Lung (tissue), 12 donors: ENCODE data around the gene GREM2. TPM values are rescaled to one million over a fixed set of nuclear protein-coding genes. Genes with fewer than 3 reads are reported as not detected.

ENCODE experiments used
- ATAC-seq: fragments of 200-7000 bp; cut with Tn5 transposase; one replicate; pipeline ENCODE4 v1.9.1; 2020; ENCODE audit warnings: moderate number of reproducible peaks; ENCODE audit not compliant: insufficient read depth, low FRiP score
- DNase-seq, 3 donors: peaks; one replicate each; pipeline ENCODE4 v3.0.0-alpha.2; 2013 to 2017
- H3K27ac ChIP-seq, 2 donors: one replicate each; pipeline ENCODE4 v1.5.1; 2013; ENCODE audit warnings: mild to moderate bottlenecking in 2 of 2, moderate library complexity in 2 of 2, control low read depth in 1 of 2, inconsistent platforms in 1 of 2, low read depth in 1 of 2, low read length in 1 of 2
- H3K27me3 ChIP-seq, 3 donors: one replicate each; pipeline ENCODE4 v1.5.1; 2013; ENCODE audit warnings: low read length in 2 of 3; ENCODE audit not compliant: control insufficient read depth in 3 of 3, insufficient read depth in 3 of 3
- H3K36me3 ChIP-seq, 4 donors: one replicate each; pipeline ENCODE4 v1.5.1; 2013; ENCODE audit warnings: low read length in 4 of 4, mild to moderate bottlenecking in 1 of 4, moderate library complexity in 1 of 4; ENCODE audit not compliant: control insufficient read depth in 4 of 4, insufficient read depth in 4 of 4
- H3K4me1 ChIP-seq, 5 donors: one replicate each; pipeline ENCODE4 v1.5.1; 2013; ENCODE audit warnings: low read length in 5 of 5, mild to moderate bottlenecking in 2 of 5, moderate library complexity in 1 of 5; ENCODE audit not compliant: control insufficient read depth in 5 of 5, insufficient read depth in 5 of 5
- H3K4me3 ChIP-seq: one replicate; pipeline ENCODE4 v1.5.1; 2013; ENCODE audit warnings: mild to moderate bottlenecking, control low read depth, moderate library complexity
- H3K9ac ChIP-seq, 2 donors: one replicate each; pipeline ENCODE4 v1.5.1; 2013; ENCODE audit warnings: low read length in 2 of 2, control low read depth in 1 of 2; ENCODE audit not compliant: insufficient read depth in 1 of 2
- H3K9me3 ChIP-seq, 4 donors: one replicate each; pipeline ENCODE4 v1.5.1; 2013; ENCODE audit warnings: low read length in 3 of 4, mild to moderate bottlenecking in 1 of 4, moderate library complexity in 1 of 4; ENCODE audit not compliant: control insufficient read depth in 4 of 4, insufficient read depth in 3 of 4
- WGBS, 2 donors: extraction: QIAGEN DNeasy Blood & Tissue Kit; methylation state at CpG; one replicate each; pipeline ENCODE4 v1.1.7; 2013; 5-methylcytosine and 5-hydroxymethylcytosine counted together
- polyA plus RNA-seq, 2 donors: library from polyadenylated mRNA; stranded (reverse); fragments of 200-250 nt; gene quantifications; one replicate each; pipeline ENCODE4 v1.2.1, GENCODE V29; 2013
- total RNA-seq, 2 donors: library from RNA; depleted of rRNA in 1 of 2; stranded (reverse); fragments of >200 nt in 1 of 2; gene quantifications; one replicate each; pipeline ENCODE4 v1.2.1, GENCODE V29; 2014 to 2021
- TF ChIP-seq, protein P1 (sequence below): IDR thresholded peaks from 2 replicates; pipeline ENCODE4 v1.5.1; 2012; ENCODE audit warnings: mild to moderate bottlenecking; ENCODE audit errors: control extremely low read depth, extremely low read depth
- donor health status: control.
- donor health status: control.
- donor health status: Bipolar disorder and iron deficiency.
- donor health status: healthy.
- donor health status: DM: yes; HTN: yes; CAD: no.

GREM2 gene
- total and polyA plus RNA-seq, 4 donors: 0.47 to 8.8 (median 0.76) TPM

DNA sequence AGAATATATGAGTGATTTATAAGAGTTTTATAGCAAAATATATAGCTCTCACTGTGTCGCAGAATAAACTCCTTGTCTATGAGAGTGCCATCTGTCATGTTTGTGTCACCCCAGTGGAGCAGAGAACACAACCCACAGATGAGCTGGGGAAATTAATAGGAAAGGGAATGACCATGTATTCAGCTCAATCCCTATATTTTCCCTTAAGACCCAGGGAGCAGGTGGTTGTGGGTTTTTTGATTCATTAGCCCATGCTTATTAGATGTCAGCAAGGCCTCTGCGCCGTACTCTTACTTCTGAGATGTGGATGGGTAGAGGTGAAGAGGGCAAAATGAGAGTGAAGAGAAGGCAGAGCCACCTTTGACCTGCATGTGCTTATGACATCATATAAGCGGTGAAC lies 4.1 kb upstream of the GREM2 start:
- no peak for DNase-seq
- WGBS, 2 donors: 86 to 88% methylated on average over 4 of the region's 4 CpGs
- Histone ChIP-seq H3K4me3 (no peak overlapping the region), H3K36me3 (no peaks in the 10 kb centered on the region), H3K9ac (no peak overlapping the region), H3K27ac (no peak overlapping the region), H3K4me1 (peaks cover 0 to 5% (median 0%) of the 10 kb centered on the region in 5 donors), H3K27me3 (peaks cover 0 to 15% (median 11%) of the 10 kb centered on the region in 3 donors), H3K9me3 (no peaks in the 10 kb centered on the region)
- ATAC-seq: no peak
- TF ChIP-seq, protein P1, sequence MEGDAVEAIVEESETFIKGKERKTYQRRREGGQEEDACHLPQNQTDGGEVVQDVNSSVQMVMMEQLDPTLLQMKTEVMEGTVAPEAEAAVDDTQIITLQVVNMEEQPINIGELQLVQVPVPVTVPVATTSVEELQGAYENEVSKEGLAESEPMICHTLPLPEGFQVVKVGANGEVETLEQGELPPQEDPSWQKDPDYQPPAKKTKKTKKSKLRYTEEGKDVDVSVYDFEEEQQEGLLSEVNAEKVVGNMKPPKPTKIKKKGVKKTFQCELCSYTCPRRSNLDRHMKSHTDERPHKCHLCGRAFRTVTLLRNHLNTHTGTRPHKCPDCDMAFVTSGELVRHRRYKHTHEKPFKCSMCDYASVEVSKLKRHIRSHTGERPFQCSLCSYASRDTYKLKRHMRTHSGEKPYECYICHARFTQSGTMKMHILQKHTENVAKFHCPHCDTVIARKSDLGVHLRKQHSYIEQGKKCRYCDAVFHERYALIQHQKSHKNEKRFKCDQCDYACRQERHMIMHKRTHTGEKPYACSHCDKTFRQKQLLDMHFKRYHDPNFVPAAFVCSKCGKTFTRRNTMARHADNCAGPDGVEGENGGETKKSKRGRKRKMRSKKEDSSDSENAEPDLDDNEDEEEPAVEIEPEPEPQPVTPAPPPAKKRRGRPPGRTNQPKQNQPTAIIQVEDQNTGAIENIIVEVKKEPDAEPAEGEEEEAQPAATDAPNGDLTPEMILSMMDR: no peak

DNA sequence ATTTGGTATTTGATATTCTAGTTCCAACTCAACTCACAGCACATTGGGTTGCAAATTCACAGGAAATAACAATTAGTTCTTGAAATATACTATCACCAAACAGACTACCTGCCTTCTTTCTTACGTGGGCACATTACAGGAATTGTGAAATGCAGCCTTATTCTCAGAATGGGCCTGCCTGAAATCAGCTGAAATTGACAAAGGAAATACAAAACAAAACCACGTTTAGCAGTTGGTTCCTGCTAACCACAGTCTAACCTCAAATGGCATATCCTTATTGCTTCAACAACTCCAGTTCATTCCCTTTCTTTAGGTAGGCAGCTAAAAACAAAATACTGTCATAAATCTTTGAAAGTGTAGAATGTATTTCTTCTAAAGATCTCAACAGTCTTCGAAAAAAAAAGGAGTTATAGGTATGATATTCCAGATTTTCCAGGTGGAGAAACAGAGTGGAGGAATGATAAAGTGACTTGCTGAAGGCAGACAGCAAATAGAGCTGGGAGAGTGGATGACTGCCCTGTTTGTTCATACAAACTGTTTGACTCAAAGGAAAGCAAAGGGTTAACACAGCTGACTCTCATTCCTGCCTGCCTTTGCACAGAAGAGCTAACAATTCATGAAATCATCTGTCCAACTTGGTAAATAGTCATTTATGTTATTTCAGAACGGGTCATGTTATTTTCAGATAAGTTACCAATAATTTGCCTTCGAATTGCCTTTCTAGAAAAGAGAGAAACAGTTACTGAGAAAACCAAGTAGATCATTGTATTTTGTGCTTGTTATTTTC lies 1.6 kb upstream of the GREM2 start:
- Histone ChIP-seq H3K27ac (no peak overlapping the region), H3K9me3 (peaks cover 0 to 1% (median 0%) of the 10 kb centered on the region in 4 donors), H3K4me3 (no peak overlapping the region), H3K9ac (no peak overlapping the region), H3K27me3 (peaks cover 0 to 28% (median 18%) of the 10 kb centered on the region in 3 donors), H3K4me1 (peaks cover 0 to 2% (median 0%) of the 10 kb centered on the region in 5 donors), H3K36me3 (no peaks in the 10 kb centered on the region)
- ATAC-seq: no peak
- TF ChIP-seq, protein P1: no peak
- no peak for DNase-seq
- 33 to 40% methylated on average over 5 of the region's 5 CpGs for WGBS, 2 donors

DNA sequence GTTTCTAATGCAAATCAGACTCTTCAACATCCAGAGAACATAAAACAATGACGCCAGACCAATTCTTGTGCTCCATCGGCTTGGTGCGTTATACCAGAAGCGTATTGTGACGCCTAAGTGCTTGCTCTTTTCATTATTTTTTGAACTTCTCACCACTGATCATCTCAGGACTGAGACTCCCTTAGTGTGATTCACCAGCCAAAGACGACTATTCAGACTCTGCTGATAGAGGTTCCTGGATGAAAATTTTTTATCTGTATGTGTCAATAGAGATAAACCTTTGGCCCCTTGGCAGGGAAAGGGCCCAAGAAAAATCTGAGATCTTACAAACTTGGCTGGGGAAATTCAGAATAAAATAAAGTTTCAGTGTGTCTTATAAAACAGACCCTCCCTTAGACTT lies 856 bp upstream of the GREM2 start:
- Histone ChIP-seq H3K4me3 (no peak overlapping the region), H3K9me3 (peaks cover 0 to 1% (median 0%) of the 10 kb centered on the region in 4 donors), H3K9ac (no peak overlapping the region), H3K4me1 (peaks cover 0 to 2% (median 0%) of the 10 kb centered on the region in 5 donors), H3K27me3 (peaks cover 0 to 28% (median 18%) of the 10 kb centered on the region in 3 donors), H3K36me3 (no peaks in the 10 kb centered on the region), H3K27ac (no peak overlapping the region)
- 70 to 74% methylated on average over 6 of the region's 6 CpGs for WGBS, 2 donors
- ATAC-seq (no peak), DNase-seq (no peak)
- TF ChIP-seq, protein P1: no peak
